ENCODE results near the gene TIAM1.
A peak's percentile ranks its signal among the peaks of the same experiment; 100 is the strongest.

TIAM1 gene

GRCh38 chr21:31196724-31197123 lies 147.3 kb downstream of the TIAM1 start:
- Histone ChIP-seq H3K27ac (ENCODE audit: low read length) (no peak overlapping the region), H3K9ac (ENCODE audit: low read length) (no peak overlapping the region), H2AFZ (ENCODE audit: low read depth, low read length) (no peak overlapping the region), H3K79me2 (ENCODE audit: low read length) (no peaks in the 10 kb centered on the region), H3K9me3 (ENCODE audit: insufficient read depth, low read length) (no peaks in the 10 kb centered on the region), H3K36me3 (replicated peaks; ENCODE audit: low read depth, low read length) (no peaks in the 10 kb centered on the region), H3K4me1 (ENCODE audit: low read length) (peaks cover 45% of the 10 kb centered on the region), H3K4me3 (ENCODE audit: low read length) (no peak overlapping the region), H3K27me3 (ENCODE audit: low read depth, low read length) (peaks cover 5% of the 10 kb centered on the region), H3K4me2 (ENCODE audit: low read length) (no peak overlapping the region), H4K20me1 (ENCODE audit: insufficient read depth, low read length) (no peaks in the 10 kb centered on the region)
- TF ChIP-seq EZH2phosphoT487 (IDR thresholded peaks at IDR 0.05; ENCODE audit: low read depth) (no peak), CTCF (IDR thresholded peaks at IDR 0.05; ENCODE audit: low read depth, low read length) (no peak)

- H3K4me2 ChIP-seq (ENCODE audit: low read length) = peak overlapping the region; percentile 64
- peaks cover 10% of the 10 kb centered on the region for H3K27me3 ChIP-seq (ENCODE audit: low read depth, low read length)
- H2AFZ ChIP-seq (ENCODE audit: low read depth, low read length) = no peak overlapping the region
- no peak overlapping the region for H3K27ac ChIP-seq (ENCODE audit: low read length)
- H3K9me3 ChIP-seq (ENCODE audit: insufficient read depth, low read length) = no peaks in the 10 kb centered on the region
- H4K20me1 ChIP-seq (ENCODE audit: insufficient read depth, low read length) = no peaks in the 10 kb centered on the region
- H3K4me3 ChIP-seq (ENCODE audit: low read length) = peak overlapping the region; percentile 53
- H3K36me3 ChIP-seq (replicated peaks; ENCODE audit: low read depth, low read length) = no peaks in the 10 kb centered on the region
- H3K9ac ChIP-seq (ENCODE audit: low read length) = no peak overlapping the region
- peaks cover 39% of the 10 kb centered on the region for H3K4me1 ChIP-seq (ENCODE audit: low read length)
- no peaks in the 10 kb centered on the region for H3K79me2 ChIP-seq (ENCODE audit: low read length)
- TF ChIP-seq EZH2phosphoT487 (IDR thresholded peaks at IDR 0.05; ENCODE audit: low read depth) = no peak
- TF ChIP-seq CTCF (IDR thresholded peaks at IDR 0.05; ENCODE audit: low read depth, low read length) = no peak
Measured at GRCh38 chr21:31195334-31196015, 148.6 kb downstream of the TIAM1 start.

GRCh38 chr21:31194510-31195293 lies 149.4 kb downstream of the TIAM1 start:
- H3K9ac ChIP-seq (ENCODE audit: low read length) = no peak overlapping the region
- H3K36me3 ChIP-seq (replicated peaks; ENCODE audit: low read depth, low read length) = no peaks in the 10 kb centered on the region
- no peaks in the 10 kb centered on the region for H3K9me3 ChIP-seq (ENCODE audit: insufficient read depth, low read length)
- H3K4me2 ChIP-seq (ENCODE audit: low read length) = peak overlapping the region; percentile 64
- H3K27me3 ChIP-seq (ENCODE audit: low read depth, low read length) = peaks cover 16% of the 10 kb centered on the region
- no peak overlapping the region for H2AFZ ChIP-seq (ENCODE audit: low read depth, low read length)
- no peak for TF ChIP-seq EZH2phosphoT487 (IDR thresholded peaks at IDR 0.05; ENCODE audit: low read depth)
- TF ChIP-seq CTCF (IDR thresholded peaks at IDR 0.05; ENCODE audit: low read depth, low read length) = no peak
- no peak overlapping the region for H3K27ac ChIP-seq (ENCODE audit: low read length)
- 0 out of 2 replicates have a peak overlapping the region, but pooled peaks have one; percentile 53 for H3K4me3 ChIP-seq (ENCODE audit: low read length)
- H3K4me1 ChIP-seq (ENCODE audit: low read length) = peaks cover 37% of the 10 kb centered on the region
- H4K20me1 ChIP-seq (ENCODE audit: insufficient read depth, low read length) = no peaks in the 10 kb centered on the region
- H3K79me2 ChIP-seq (ENCODE audit: low read length) = no peaks in the 10 kb centered on the region

- Histone ChIP-seq H3K27ac (ENCODE audit: low read length) (no peak overlapping the region), H2AFZ (ENCODE audit: low read depth, low read length) (no peak overlapping the region), H3K9ac (ENCODE audit: low read length) (no peak overlapping the region), H3K4me2 (ENCODE audit: low read length) (no peak overlapping the region), H3K9me3 (ENCODE audit: insufficient read depth, low read length) (no peaks in the 10 kb centered on the region), H3K4me1 (ENCODE audit: low read length) (peaks cover 34% of the 10 kb centered on the region), H3K79me2 (ENCODE audit: low read length) (no peaks in the 10 kb centered on the region), H3K4me3 (ENCODE audit: low read length) (no peak overlapping the region), H4K20me1 (ENCODE audit: insufficient read depth, low read length) (no peaks in the 10 kb centered on the region), H3K27me3 (ENCODE audit: low read depth, low read length) (peaks cover 22% of the 10 kb centered on the region), H3K36me3 (replicated peaks; ENCODE audit: low read depth, low read length) (no peaks in the 10 kb centered on the region)
- TF ChIP-seq CTCF (IDR thresholded peaks at IDR 0.05; ENCODE audit: low read depth, low read length) = no peak
- no peak for TF ChIP-seq EZH2phosphoT487 (IDR thresholded peaks at IDR 0.05; ENCODE audit: low read depth)
Measured at GRCh38 chr21:31193761-31194160, 150.3 kb downstream of the TIAM1 start.

All from OCI-LY3 (cell line).